Measurements from ENCODE around the gene PODXL.

GRCh38 chr7:131544021-131544420 is 12.4 kb downstream of the PODXL start:
- TF ChIP-seq SP1 (IDR thresholded peaks at IDR 0.05) = no peak
- no peak for TF ChIP-seq ELF4 (IDR thresholded peaks at IDR 0.05)
- no peak for TF ChIP-seq NFRKB (IDR thresholded peaks at IDR 0.05)
- TF ChIP-seq FOXA1 (IDR thresholded peaks at IDR 0.05) = no peak
- no peak for TF ChIP-seq ARNT (IDR thresholded peaks at IDR 0.05)
- no peak for TF ChIP-seq HDGF (IDR thresholded peaks at IDR 0.05; ENCODE audit: borderline replicate concordance)
- no peak for TF ChIP-seq BHLHE40 (IDR thresholded peaks at IDR 0.05; ENCODE audit: borderline replicate concordance)
- no peak for TF ChIP-seq ZNF384 (IDR thresholded peaks at IDR 0.05)
- TF ChIP-seq LEF1 (IDR thresholded peaks at IDR 0.05; ENCODE audit: borderline replicate concordance) = no peak
- TF ChIP-seq FOXM1 (IDR thresholded peaks at IDR 0.05; ENCODE audit: borderline replicate concordance) = no peak
- no peak for TF ChIP-seq TARDBP (IDR thresholded peaks at IDR 0.05)
- TF ChIP-seq CTBP1 (IDR thresholded peaks at IDR 0.05; ENCODE audit: borderline replicate concordance) = no peak
- no peak for TF ChIP-seq SUZ12 (IDR thresholded peaks at IDR 0.05)
